ENCODE results near the gene STAU1. TPM values are rescaled to one million over a fixed set of nuclear protein-coding genes. Genes with fewer than 3 reads are reported as not detected.

STAU1 gene
- total RNA-seq, 1 donor from 2014 or later: 72.5 TPM

- TF ChIP-seq, protein P1, sequence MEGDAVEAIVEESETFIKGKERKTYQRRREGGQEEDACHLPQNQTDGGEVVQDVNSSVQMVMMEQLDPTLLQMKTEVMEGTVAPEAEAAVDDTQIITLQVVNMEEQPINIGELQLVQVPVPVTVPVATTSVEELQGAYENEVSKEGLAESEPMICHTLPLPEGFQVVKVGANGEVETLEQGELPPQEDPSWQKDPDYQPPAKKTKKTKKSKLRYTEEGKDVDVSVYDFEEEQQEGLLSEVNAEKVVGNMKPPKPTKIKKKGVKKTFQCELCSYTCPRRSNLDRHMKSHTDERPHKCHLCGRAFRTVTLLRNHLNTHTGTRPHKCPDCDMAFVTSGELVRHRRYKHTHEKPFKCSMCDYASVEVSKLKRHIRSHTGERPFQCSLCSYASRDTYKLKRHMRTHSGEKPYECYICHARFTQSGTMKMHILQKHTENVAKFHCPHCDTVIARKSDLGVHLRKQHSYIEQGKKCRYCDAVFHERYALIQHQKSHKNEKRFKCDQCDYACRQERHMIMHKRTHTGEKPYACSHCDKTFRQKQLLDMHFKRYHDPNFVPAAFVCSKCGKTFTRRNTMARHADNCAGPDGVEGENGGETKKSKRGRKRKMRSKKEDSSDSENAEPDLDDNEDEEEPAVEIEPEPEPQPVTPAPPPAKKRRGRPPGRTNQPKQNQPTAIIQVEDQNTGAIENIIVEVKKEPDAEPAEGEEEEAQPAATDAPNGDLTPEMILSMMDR (IDR thresholded peaks at IDR 0.05; ENCODE audit: insufficient read depth, low read length, poor library complexity, severe bottlenecking): no peak
- Histone ChIP-seq H3K27me3 (ENCODE audit: control insufficient read depth, insufficient read depth, low read length) (no peaks in the 10 kb centered on the region), H3K36me3 (ENCODE audit: control insufficient read depth, insufficient read depth, low read length) (no peaks in the 10 kb centered on the region), H3K4me3 (ENCODE audit: low read depth, low read length) (no peak overlapping the region)
- no peak for DNase-seq (ENCODE audit: low read depth)
Observed at GRCh38 chr20:49231471-49231870, 43.3 kb upstream of the STAU1 start.

DNA sequence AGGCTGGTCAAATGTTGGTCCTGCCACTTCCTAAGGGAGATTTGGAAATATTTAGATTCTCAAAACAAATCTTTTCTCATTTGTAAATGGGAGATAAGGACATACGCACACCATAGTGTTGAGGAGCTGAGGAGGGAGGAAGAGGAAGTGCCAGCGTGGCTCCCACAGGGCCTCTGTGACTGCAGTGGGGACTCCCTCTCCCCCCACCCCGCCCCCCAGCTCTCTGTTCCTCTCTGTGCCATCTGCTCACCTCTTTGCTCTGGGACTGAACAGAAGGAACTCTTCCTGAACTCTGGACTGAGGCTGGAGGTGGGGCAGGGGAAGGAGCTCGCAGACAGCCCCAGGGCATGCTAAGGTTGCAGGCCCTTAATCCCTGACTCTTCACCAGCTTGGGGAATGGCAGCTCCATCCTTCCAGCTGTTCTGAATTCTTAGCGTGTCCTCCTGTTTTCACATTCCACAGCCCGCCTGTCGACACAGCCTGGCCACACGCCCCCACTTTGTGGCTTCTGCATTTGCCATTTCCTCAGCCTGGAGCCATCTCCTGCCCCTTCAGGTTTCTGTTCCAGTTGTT, 42.5 kb upstream of the STAU1 start:
- TF ChIP-seq, protein P1 (IDR thresholded peaks at IDR 0.05; ENCODE audit: insufficient read depth, low read length, poor library complexity, severe bottlenecking): no peak
- H3K36me3 ChIP-seq (ENCODE audit: control insufficient read depth, insufficient read depth, low read length): peaks cover 1% of the 10 kb centered on the region
- H3K27me3 ChIP-seq (ENCODE audit: control insufficient read depth, insufficient read depth, low read length): no peaks in the 10 kb centered on the region
- H3K4me3 ChIP-seq (ENCODE audit: low read depth, low read length): no peak overlapping the region
- no peak for DNase-seq (ENCODE audit: low read depth)

- TF ChIP-seq, protein P1 (IDR thresholded peaks at IDR 0.05; ENCODE audit: insufficient read depth, low read length, poor library complexity, severe bottlenecking): no peak
- H3K4me3 ChIP-seq (ENCODE audit: low read depth, low read length): no peak overlapping the region
- H3K27me3 ChIP-seq (ENCODE audit: control insufficient read depth, insufficient read depth, low read length): no peaks in the 10 kb centered on the region
- H3K36me3 ChIP-seq (ENCODE audit: control insufficient read depth, insufficient read depth, low read length): peaks cover 1% of the 10 kb centered on the region
- no peak for DNase-seq (ENCODE audit: low read depth)
Observed at GRCh38 chr20:49230021-49230420, 41.9 kb upstream of the STAU1 start.

GRCh38 chr20:49229381-49229780, 41.2 kb upstream of the STAU1 start:
- no peak overlapping the region for H3K4me3 ChIP-seq (ENCODE audit: low read depth, low read length)
- peaks cover 1% of the 10 kb centered on the region for H3K36me3 ChIP-seq (ENCODE audit: control insufficient read depth, insufficient read depth, low read length)
- no peak for DNase-seq (ENCODE audit: low read depth)
- H3K27me3 ChIP-seq (ENCODE audit: control insufficient read depth, insufficient read depth, low read length): no peaks in the 10 kb centered on the region
- TF ChIP-seq, protein P1 (IDR thresholded peaks at IDR 0.05; ENCODE audit: insufficient read depth, low read length, poor library complexity, severe bottlenecking): no peak

- TF ChIP-seq, protein P1 (IDR thresholded peaks at IDR 0.05; ENCODE audit: insufficient read depth, low read length, poor library complexity, severe bottlenecking): no peak
- no peaks in the 10 kb centered on the region for H3K27me3 ChIP-seq (ENCODE audit: control insufficient read depth, insufficient read depth, low read length)
- peaks cover 1% of the 10 kb centered on the region for H3K36me3 ChIP-seq (ENCODE audit: control insufficient read depth, insufficient read depth, low read length)
- H3K4me3 ChIP-seq (ENCODE audit: low read depth, low read length): no peak overlapping the region
- DNase-seq (ENCODE audit: low read depth): no peak
Observed at GRCh38 chr20:49228676-49229075, 40.5 kb upstream of the STAU1 start.

DNA sequence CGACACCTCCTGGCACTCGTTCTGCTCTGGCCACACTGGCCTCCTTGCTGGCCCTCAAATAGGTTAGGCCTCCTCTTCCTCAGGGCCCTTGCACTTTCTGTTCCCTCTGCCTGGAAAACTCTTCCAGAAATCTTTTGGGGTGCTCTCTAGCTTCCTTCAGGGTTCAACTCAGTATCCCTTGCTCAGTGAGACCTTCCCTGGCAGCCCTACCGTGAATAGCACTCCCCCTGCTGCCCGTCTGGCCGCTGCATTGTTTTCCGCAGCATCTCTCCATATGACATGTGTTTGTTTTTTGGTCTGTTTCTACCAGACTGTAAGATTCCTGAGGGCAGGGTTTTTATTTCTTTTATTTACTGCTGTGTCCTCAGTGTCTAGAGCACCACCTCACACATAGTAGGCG, 37.8 kb upstream of the STAU1 start:
- H3K4me3 ChIP-seq (ENCODE audit: low read depth, low read length): no peak overlapping the region
- DNase-seq (ENCODE audit: low read depth): no peak
- H3K27me3 ChIP-seq (ENCODE audit: control insufficient read depth, insufficient read depth, low read length): no peaks in the 10 kb centered on the region
- TF ChIP-seq, protein P1 (IDR thresholded peaks at IDR 0.05; ENCODE audit: insufficient read depth, low read length, poor library complexity, severe bottlenecking): no peak
- H3K36me3 ChIP-seq (ENCODE audit: control insufficient read depth, insufficient read depth, low read length): peaks cover 3% of the 10 kb centered on the region

All from kidney epithelial cell (primary cell).